Gastroesophageal sphincter (tissue), 3 donors: ENCODE data around the gene BAHCC1.

Experiments used
- CTCF ChIP-seq, 4 experiments: fragments of 200-600 bp in 2 of 4; fragments of 450-650 bp in 2 of 4; sonication (generic) in 1 of 4; IDR thresholded peaks; one replicate each; pipeline ENCODE4 v1.5.1; 2017 to 2019; ENCODE audit warnings: antibody characterized with exemption in 4 of 4, mild to moderate bottlenecking in 2 of 4, moderate library complexity in 2 of 4
- POLR2A ChIP-seq, 2 donors: fragments of 450-650 bp; IDR thresholded peaks; one replicate each; pipeline ENCODE4 v1.6.1; 2017; ENCODE audit warnings: antibody characterized with exemption in 2 of 2, mild to moderate bottlenecking in 2 of 2, moderate library complexity in 1 of 2

DNA sequence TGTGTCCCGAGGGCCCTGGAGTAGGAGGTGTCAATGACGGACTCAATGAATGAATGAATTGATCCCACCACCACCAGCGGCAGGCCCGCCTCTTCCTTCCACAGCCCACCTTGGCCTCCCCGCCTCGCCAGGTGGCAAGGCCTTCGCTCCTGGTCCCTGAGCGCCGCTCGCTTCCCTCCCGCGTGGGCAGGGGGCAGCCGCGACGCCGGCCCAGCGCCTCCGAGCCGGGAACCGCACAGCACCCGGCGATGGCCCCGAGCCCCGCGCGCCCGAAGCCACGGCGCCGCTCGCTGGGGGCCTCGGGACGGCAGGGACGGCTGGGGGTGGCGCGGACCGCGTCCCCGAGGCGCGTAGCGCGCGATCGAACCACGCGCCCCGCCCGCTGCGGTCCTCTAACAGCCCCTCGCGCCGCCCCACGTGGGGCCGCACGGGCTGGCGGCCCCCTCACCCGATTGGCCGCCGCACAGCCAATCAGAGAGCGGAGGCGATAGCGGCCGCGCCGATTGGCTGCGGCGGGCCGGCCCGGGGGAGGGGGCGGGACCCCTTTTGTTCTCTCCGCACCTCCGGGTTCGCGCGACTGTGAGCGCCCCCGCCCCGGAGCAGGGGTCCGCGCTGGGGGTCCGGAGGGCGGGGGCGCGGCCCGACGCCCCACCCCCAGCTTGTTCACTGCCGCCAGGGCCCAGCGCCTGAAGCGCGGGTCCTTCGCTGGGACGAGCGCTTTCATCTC is 86.0 kb downstream of the BAHCC1 start:
- TF ChIP-seq POLR2A (IDR thresholded peaks at IDR 0.05) = no peak
- no peak for TF ChIP-seq CTCF (IDR thresholded peaks at IDR 0.05)
